Activated T-cell treated with anti-CD3 and anti-CD28 coated beads for 4 hours (primary cell): ENCODE measurements around the gene NRXN3.
"Not testable (repeated sequence)": the region's sequence is repeated elsewhere in the genome, so short reads cannot be mapped to it uniquely, and the experiment has no call there.

Source experiments
- DNase-seq: peaks from one replicate; pipeline ENCODE4 v3.0.0-alpha.2; 2020

The NRXN3 gene

GRCh38 chr14:78972440-78972839, 802.3 kb downstream of the NRXN3 start:
- no peak for DNase-seq

DNA sequence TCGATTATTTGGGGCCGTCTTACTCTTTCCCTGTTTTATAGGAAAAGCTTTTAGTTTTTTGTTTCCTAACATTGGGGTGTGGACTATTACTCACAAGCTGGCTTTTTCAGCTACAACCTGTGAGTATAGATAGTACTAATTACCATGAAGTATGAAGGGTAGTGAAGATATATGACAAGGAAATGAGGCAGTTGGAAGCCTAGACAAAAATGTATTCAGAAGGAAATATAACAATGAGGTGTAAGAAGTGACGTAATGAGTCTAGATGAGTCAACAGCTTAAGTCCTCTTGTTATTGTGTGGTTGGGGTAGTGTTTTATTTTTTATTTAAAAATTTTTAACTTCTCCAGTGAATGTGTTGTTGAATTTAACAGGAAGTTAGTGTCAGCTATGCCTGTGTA, 804.5 kb downstream of the NRXN3 start:
- DNase-seq, result no peak

GRCh38 chr14:78975734-78976133, 805.6 kb downstream of the NRXN3 start:
- DNase-seq, result no peak

DNA sequence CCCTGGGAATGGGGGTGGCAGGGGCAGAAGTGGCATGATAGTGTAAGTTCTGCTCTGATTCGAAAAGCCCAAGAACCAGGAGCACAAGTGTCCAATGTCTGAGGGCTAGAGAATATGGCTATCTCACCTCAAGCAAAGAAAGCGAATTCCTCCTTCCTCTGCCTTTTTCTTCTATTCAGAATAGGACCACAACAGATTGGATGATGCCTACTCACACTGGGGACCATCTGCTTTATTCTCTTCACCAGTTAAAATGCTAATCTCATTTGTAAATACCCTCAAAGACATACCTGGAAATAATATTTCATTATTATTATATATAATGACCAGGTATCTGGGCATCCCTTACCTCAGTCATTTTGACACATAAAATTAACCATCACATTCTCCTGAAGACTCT, 808.7 kb downstream of the NRXN3 start:
- DNase-seq, result no peak

- no peak for DNase-seq
These were observed 812.4 kb downstream of the NRXN3 start for GRCh38 chr14:78982551-78982950.

DNA sequence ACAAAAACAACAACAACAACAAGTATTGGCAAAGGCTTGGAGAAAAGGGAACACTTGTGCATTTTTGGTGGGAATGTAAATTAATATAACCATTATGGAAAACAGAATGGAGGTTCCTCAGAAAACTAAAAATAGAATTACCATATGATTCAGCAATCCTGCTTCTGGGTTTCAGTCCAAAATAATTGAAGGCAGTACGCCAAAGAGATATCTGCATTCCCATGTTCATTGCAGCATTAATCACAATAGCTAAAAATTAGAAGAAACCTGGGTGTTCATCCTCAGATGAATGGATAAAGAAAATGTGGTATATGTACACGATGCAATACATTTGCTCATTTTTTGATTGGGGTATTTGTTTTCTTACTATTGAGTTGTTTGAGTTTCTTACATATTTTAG, 813.0 kb downstream of the NRXN3 start:
- no peak for DNase-seq

GRCh38 chr14:78985668-78986381, 815.7 kb downstream of the NRXN3 start:
- no peak for DNase-seq

DNA sequence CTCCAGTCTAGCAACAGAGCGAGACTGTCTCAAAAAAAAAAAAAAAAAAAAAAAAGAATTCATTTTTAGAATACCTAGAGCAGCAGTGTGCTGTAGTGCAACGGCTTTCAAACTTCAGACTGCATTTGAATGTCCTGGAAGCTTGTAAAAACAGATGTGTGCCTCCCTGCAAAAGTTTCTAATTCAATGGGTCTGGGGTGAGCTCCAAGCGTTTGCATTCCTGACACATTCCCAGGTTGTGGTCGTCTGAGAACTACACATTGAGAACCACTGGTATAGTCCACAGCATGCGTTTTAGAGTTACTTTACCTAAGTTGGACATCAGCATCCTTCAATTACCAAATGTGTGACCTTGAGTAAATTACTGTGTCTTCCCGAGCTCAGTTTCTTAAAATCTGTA, 816.8 kb downstream of the NRXN3 start:
- no peak for DNase-seq

DNA sequence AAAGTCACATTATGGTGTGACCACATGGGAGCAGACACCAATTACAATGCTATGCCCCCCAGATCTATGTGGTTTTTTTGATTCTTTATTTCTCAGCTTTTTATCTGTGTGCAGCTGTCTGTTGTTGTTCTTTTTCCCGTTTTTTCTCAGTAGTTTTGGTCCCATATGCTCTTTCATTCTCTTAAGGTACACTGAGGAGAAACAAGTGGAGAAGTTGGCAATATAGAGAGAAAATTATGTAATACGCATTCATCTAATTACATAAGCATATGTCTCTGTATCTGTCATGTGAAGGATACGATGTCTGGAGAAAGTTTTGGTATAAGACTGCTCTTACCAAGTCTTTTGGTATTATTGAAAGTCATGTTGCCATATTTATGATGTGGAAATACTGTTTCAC, 819.0 kb downstream of the NRXN3 start:
- no peak for DNase-seq

DNA sequence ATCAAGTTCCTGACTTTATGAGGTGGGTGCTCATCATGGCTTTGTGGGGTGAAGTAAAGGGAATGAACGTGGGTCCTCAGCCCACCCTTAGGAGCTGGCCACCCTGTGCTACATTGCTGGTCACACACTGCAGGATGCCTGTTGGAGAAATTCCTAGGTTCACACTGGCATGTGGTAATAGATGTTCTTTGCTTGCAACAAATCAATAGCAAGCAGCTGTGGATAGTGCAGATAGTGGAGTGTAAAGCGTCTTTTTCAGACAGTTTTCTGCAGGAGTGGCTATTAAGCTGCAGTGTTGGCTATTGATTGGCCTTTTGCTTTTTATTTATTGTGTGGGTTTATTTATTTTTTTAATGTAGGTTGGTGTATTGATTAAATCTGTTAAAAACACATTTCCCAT, 822.7 kb downstream of the NRXN3 start:
- DNase-seq, result no peak

DNA sequence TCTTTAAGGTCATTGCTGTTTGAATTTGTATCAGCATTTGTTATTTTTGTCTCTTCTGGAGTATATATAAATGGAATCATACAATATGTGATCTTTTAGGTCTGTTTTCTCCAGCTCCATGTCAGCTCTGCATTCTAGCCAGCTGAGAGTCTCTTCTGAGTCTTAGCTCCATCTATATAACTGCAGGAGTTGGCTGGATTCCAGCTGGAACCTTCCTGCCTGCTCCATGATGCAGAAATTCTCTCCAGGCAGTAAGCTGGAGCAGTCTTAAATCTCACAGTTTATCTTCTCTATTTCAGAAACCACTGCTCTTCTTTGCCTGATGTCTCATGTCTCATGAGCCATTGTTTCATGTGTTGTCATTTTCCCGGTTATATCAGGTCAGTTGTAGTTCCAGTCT, 827.6 kb downstream of the NRXN3 start:
- no peak for DNase-seq

DNA sequence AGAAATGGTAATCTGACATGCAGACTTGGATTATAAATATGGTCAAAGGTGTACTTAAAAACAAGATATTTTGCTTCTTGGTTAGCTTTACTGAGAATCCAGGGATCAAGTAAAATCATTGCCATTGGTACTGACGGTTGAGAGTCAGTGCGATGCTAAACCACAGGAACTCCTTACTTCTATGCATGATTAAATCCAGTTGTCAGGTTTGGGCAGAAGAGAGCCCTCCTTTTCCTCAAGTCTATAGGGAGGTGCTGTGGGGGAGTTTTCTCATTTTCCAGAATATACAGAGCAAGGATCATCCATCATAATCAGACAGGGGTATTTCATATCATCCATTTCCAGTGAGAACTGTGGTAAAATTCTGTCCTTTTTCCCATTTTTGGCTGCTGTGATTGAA, 839.1 kb downstream of the NRXN3 start:
- no peak for DNase-seq

- no peak for DNase-seq
These were observed 841.1 kb downstream of the NRXN3 start for GRCh38 chr14:79011091-79011919.

DNA sequence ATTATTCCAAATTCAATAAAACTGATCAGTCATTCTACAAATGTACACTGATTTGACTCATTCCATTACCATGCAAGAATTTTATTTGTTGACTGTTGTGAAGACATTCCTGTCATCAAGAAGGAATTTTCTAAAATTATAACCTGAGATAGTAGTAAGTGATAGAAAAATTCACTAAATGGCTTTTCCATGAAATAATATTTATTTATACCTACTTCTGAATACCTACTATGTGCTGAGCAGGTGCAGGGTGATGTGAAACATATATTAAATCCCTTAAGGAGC, 841.7 kb downstream of the NRXN3 start:
- DNase-seq, result no peak

DNA sequence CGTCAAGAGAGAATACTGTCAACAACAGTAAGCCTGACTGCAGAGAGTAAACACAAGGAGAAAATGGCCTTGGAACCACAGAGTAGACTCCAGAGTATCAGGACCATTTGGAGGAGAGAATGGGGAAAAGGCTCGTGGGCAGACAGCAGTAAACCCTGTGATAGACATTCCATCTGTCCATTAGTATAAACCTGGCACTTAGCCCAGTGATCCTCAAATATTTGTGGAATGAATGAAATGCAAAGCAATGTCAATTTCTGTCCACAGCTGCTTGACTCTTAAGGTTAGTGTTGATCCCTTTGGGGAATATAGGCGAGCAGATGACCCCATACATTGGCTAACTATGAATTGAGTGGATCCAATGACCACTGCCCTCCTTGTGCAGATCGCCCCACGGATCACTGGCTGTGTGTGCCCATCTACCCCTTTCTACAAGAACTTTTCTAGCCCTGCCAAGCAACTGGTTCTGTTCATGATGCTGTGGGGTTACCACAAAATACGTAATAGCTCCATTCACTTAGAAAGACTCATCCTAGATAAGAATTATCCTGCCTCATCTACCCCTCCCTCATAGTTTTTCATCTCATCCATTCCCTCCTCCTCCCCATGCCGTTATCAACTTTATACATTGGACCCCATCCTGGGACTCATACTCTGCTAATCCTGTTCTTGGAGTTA, 846.8 kb downstream of the NRXN3 start:
- DNase-seq, result no peak

DNA sequence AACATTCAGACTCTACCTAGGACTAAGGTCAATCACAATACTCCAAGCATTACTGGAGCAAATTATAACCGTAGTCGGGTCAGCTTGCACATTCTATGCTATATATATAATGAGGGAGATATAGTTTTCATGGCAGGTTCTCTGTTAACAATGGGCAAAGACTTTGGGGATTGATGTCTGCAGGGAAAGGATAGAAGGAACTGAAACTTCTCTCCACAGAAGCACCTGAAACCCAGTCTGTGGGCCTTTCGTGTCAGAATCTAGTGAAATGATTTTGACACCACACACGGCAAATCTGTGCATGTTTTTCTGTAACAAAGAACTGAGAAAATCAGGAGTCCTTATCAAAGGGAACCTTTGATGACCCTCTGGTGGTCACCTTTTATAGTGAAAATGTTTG, 847.4 kb downstream of the NRXN3 start:
- DNase-seq, result no peak

DNA sequence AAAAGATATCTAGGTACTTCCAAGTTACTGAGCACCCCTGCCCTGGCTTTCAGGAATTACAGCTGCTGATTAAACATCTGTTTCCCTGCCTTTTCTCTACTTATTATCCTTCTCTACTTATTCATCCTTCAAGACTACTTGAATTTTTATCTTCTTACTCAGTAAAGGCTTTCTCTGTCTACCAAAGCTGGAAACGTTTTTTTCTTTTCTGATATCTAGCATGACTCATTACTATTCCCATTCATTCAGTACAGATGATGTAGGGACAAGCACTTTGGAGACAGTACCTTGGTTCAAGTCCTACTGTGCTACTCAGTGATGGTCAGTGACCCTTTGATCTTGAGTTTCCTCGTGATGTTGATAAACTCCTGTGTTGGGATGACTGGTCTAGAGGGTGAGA, 848.7 kb downstream of the NRXN3 start:
- DNase-seq, result no peak

DNA sequence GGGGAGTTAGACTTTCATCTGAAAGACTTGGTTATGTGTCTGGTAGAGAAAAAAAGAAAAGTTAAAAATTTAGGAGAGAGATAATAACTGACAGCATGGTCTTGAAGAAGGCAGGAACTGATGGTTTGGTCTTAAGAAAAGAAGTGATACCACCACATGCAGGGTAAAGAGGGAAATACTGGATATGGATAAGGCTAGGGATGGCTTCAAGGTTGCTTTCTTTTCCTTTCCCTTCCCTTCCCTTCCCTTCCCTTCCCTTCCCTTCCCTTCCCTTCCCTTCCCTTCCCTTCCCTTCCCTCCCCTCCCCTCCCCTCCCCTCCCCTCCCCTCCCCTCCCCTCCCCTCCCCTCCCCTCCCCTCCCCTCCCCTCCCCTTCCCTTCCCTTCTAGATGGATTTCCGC, 849.7 kb downstream of the NRXN3 start:
- not testable (repeated sequence) for DNase-seq

GRCh38 chr14:79021766-79022165, 851.6 kb downstream of the NRXN3 start:
- no peak for DNase-seq

- no peak for DNase-seq
These were observed 857.0 kb downstream of the NRXN3 start for GRCh38 chr14:79027138-79027537.

DNA sequence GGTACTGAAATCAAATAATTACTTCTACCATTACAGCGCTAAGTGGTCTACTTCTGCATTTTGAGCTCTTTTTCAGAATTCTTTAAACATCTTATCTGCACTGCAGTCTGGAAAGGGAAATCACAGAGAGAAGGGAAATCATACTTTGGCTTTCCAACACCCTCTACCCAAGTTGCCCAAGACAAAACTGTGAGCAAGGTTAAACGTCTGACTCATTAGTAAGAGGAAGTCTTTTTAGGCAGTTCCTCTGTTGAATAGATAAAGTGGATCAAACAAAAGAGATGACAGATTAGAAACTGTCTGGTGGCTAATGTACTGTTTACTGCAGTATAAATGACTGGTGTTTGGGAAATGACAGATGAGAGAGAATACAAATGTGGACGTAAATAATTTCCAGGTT, 858.1 kb downstream of the NRXN3 start:
- no peak for DNase-seq

DNA sequence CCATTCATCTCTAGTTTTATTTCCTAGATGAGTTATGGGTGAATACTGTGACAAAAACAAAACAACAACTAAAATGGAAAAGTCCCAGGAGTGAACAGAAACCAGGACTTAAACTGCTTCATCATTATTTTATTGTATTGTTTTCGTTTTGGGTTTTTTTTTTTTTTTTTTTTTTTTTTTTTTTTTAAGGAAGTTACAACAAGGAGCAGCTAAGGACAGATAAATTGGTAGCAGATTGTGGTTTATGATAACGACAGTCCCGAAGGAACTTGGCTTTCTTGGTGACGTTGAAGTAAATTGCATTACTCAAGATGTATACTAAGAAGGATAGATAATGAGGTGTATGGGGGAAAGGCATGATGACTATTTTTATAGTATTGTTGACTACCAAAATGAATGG, 866.3 kb downstream of the NRXN3 start:
- DNase-seq, result no peak

DNA sequence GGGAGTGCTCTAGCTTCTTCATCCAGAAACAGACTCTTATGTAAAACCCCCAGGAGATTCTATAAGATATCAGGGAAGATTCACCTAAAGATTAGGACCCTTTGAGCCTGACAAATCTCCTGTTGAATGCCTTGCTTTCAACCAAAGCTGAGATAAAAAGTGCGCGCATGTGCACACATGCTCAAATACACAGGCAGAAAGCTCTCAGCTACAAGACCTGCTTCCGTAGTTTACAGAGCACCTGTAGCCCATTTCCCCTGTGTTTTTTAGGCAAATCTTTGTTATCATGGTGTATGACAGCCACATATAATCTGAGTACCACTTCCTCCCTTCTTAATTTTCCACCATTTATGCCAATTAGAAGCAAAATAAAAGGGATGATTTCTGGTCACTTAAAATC, 866.9 kb downstream of the NRXN3 start:
- no peak for DNase-seq

DNA sequence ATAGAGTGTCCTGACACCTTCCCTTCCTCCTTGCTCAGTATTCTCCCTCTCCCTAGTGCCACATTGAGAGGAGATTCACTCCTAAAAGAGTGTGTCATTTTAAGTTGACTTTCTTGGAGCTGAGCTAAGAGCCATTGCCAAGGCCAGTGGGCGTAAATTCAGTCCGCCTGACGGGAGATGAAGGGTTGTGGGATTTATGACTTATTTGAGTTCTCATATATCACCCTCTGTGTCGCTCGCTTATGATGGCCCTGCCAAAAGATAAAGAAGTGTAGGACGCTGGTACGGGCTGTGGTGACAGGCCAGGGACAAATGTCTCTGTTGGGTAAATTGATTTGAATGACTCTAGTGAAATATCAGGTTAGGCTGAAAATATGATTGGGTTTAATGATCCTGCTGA, 867.4 kb downstream of the NRXN3 start:
- DNase-seq, result no peak
